Mucosa of descending colon (tissue), 3 donors: ENCODE data around the gene CLMN. TPM values are rescaled to one million over a fixed set of nuclear protein-coding genes. Genes with fewer than 3 reads are reported as not detected.

Experiments used
- ATAC-seq: fragments of 200-7000 bp; cut with Tn5 transposase; one replicate; pipeline ENCODE4 v1.9.1; 2020; ENCODE audit warnings: mild to moderate bottlenecking, moderate library complexity
- DNase-seq, 3 donors: peaks; one replicate each; pipeline ENCODE4 v3.0.0-alpha.2; 2020
- H3K36me3 ChIP-seq: fragments of 200-600 bp; one replicate; pipeline ENCODE4 v1.8.0; 2021; ENCODE audit warnings: low read depth, mild to moderate bottlenecking
- H3K4me1 ChIP-seq: fragments of 200-600 bp; one replicate; pipeline ENCODE4 v1.8.0; 2021; ENCODE audit warnings: low read depth, mild to moderate bottlenecking
- H3K4me3 ChIP-seq: fragments of 200-600 bp; one replicate; pipeline ENCODE4 v1.8.0; 2021; ENCODE audit warnings: mild to moderate bottlenecking
- H3K9me3 ChIP-seq: fragments of 200-600 bp; one replicate; pipeline ENCODE4 v1.8.0; 2021; ENCODE audit warnings: mild to moderate bottlenecking
- intact Hi-C, 2 donors: fragments of 100-400 bp; cut with DNase I in 1 of 2; cut with micrococcal nuclease in 1 of 2; formaldehyde crosslinking; loops; one replicate each; pipeline versions ENCODE4 v1.11.0 to v1.11.1; 2022; cut with DNase I, micrococcal nuclease
- total RNA-seq, 3 donors: library from RNA; stranded (reverse); fragmentation: NEBNext Ultra II Directional in 2 of 3; extraction: Animal tissue kit (Norgen Biotek cat#: 25700) in 2 of 3; gene quantifications; one replicate each; pipeline versions ENCODE4 v1.2.1 to v1.2.4, GENCODE V29; 2021 to 2023
- TF ChIP-seq, protein P1 (sequence below): fragments of 200-600 bp; IDR thresholded peaks from one replicate; pipeline ENCODE4 v1.8.0; 2022; ENCODE audit warnings: antibody characterized with exemption, mild to moderate bottlenecking
- donor health status: DM: no; HTN: no; CAD: no; lungs with moderate emphysema.
- donor health status: DM: no; HTN: no; CAD: no.
- donor health status: DM: no; HTN: yes; CAD: no.

Gene CLMN
- total RNA-seq, 3 donors from 2014 or later: 73.7 to 200 (median 132) TPM

DNA sequence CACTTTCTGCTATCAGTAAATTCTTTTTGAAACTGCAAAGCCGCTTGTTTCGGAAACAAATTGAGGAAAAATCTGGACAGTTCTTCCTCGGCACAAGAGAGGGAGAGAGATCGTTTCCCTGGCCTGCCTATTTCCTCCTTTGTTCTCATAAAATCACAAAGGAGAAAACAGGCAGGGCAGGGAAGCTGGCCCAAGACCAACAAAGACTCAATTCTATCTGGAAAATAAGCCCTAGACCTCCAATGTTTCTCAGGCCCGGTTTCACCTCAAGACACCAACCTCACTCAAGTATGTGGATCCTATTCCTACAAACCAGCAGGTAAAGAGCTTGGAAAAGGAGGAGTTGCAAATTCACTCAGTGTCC, 181.9 kb downstream of the CLMN start:
- DNase-seq (peak in 1 of 3 donors; percentile 69), ATAC-seq (peak; percentile 82)
- intact Hi-C loops: no loop called here
- Histone ChIP-seq H3K36me3 (no peaks in the 10 kb centered on the region), H3K4me1 (peaks cover 28% of the 10 kb centered on the region), H3K4me3 (no peak overlapping the region), H3K9me3 (no peaks in the 10 kb centered on the region)
- TF ChIP-seq, protein P1, sequence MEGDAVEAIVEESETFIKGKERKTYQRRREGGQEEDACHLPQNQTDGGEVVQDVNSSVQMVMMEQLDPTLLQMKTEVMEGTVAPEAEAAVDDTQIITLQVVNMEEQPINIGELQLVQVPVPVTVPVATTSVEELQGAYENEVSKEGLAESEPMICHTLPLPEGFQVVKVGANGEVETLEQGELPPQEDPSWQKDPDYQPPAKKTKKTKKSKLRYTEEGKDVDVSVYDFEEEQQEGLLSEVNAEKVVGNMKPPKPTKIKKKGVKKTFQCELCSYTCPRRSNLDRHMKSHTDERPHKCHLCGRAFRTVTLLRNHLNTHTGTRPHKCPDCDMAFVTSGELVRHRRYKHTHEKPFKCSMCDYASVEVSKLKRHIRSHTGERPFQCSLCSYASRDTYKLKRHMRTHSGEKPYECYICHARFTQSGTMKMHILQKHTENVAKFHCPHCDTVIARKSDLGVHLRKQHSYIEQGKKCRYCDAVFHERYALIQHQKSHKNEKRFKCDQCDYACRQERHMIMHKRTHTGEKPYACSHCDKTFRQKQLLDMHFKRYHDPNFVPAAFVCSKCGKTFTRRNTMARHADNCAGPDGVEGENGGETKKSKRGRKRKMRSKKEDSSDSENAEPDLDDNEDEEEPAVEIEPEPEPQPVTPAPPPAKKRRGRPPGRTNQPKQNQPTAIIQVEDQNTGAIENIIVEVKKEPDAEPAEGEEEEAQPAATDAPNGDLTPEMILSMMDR: no peak

DNA sequence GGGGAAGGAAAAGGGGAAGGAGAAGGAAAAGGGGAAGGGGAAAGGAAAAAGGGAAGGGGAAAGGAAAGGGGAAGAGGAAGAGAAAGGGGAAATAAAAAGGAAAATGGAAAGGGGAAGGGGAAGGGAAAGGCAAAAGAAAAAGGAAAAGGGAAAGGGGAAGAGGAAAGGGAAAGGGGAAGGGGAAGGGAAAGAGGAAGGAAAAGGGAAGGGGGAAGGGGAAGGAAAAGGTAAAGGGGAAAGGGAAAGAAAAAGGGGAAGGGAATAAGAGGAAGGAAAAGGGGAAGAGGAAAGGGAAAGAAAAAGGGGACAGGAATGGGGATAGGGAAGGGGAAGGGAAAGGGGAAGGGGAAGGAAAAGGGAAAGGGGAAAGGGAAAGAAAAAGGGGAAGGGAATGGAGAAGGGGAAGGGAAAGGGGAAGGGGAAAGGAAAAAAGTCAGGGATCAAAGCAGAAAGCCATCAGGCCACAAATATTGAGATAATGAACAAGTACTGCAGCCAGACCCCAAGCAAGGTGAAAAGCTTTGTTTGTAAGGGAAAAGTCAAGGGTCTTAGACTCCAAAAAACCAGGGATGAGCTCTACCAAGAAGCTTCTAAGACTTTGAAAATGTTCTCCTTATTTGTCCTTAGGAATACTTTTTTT, 182.4 kb downstream of the CLMN start:
- no peaks in the 10 kb centered on the region for H3K9me3 ChIP-seq
- H3K36me3 ChIP-seq: no peaks in the 10 kb centered on the region
- no peak for DNase-seq
- no peak for ATAC-seq
- H3K4me3 ChIP-seq: no peak overlapping the region
- TF ChIP-seq, protein P1: no peak
- peaks cover 28% of the 10 kb centered on the region for H3K4me1 ChIP-seq
- intact Hi-C loops: no loop called here

DNA sequence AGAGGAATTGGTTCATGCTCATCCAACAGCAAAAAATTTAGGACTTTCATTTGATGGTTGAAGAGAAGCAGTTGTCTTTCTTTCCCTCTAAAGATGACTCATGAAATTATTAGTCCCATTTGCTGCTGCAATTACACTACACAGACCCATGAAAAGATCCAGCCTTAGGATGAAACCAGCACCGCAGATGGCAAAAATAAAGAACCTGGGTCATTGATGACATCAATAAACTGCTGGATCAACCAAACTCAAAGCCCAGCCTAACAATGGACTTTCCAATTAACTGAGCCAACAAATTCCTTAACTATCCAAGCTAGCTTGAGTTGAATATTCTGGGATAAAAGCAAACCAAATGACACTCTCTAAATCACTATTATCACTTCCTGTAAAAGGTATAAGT, 183.1 kb downstream of the CLMN start:
- Histone ChIP-seq H3K4me1 (peaks cover 28% of the 10 kb centered on the region), H3K36me3 (no peaks in the 10 kb centered on the region), H3K9me3 (no peaks in the 10 kb centered on the region), H3K4me3 (no peak overlapping the region)
- no peak for ATAC-seq
- DNase-seq: no peak
- intact Hi-C loops: no loop called here
- TF ChIP-seq, protein P1: no peak

DNA sequence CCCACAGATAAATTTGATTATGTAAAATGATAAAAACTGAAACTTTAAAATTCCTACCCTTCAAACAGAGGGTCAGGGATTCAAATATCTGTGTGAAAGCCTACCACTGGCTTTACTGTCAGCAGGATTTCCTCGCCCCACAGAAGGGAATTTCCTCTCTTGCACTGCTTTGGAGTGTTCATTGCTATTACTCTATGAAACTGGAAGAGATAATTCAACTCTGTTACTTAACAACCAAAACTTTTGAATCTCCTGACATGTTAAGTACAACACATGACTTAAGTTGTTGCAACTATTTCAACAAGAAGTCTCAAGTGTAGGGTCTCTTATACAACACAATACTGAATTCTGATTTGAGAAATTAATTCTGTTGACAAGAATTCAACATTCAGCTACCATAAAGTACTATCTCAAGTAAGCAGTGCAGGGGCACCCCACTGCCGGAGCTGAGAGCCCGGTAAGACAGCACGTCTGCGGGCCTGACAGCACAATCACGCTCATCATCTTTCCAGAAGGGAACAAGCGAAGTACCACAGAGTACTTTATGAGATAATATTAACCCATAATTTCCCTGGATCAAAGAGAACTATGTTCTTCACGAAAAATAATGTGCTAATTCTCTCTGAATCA, 185.3 kb downstream of the CLMN start:
- peak; percentile 29 for ATAC-seq
- Histone ChIP-seq H3K9me3 (no peaks in the 10 kb centered on the region), H3K36me3 (no peaks in the 10 kb centered on the region), H3K4me3 (no peak overlapping the region), H3K4me1 (peaks cover 12% of the 10 kb centered on the region)
- TF ChIP-seq, protein P1: no peak
- intact Hi-C loops: no loop called here
- DNase-seq: no peak

DNA sequence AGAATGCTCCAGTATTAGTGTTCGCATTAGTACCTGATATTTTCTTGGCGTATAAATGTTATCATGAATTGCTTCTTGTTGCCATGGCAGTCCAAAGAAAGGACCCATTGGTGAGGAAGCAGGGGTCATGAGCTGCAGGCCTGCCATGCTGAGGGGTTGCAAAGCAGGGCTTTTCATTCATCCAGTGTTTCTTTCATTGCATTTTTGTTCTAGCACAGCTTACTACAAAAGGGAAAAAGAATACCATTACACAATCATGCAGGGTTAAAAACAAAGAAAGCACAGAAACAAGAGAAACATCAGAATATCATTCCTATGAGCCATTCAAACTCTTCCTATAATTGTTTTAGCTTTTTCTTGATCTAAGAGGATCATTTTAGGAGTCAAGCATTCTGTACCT, 186.4 kb downstream of the CLMN start:
- Histone ChIP-seq H3K36me3 (no peaks in the 10 kb centered on the region), H3K4me1 (peaks cover 4% of the 10 kb centered on the region), H3K9me3 (no peaks in the 10 kb centered on the region), H3K4me3 (no peak overlapping the region)
- intact Hi-C loops: no loop called here
- DNase-seq: no peak
- TF ChIP-seq, protein P1: no peak
- ATAC-seq: no peak
